K562 (cell line): ENCODE results near the gene PKD1. TPM values are rescaled to one million over a fixed set of nuclear protein-coding genes. Genes with fewer than 3 reads are reported as not detected.

Experiments used
- ATF4 ChIP-seq: fragments of 450-650 bp; formaldehyde crosslinking; IDR thresholded peaks from 2 replicates; pipeline ENCODE4 v1.4.0; 2022; ENCODE audit warnings: mild to moderate bottlenecking, moderate library complexity
- CBX1 ChIP-seq: sonication (generic); IDR thresholded peaks from 2 replicates; pipeline ENCODE4 v1.6.1; 2016; ENCODE audit warnings: antibody characterized with exemption, low read depth, mild to moderate bottlenecking
- CXXC5 ChIP-seq: fragments of 250-450 bp; sonication (Bioruptor Pico); IDR thresholded peaks from 2 replicates; pipeline ENCODE4 v1.8.0; 2022; ENCODE audit warnings: inconsistent platforms, mild to moderate bottlenecking, moderate library complexity
- ELF2 ChIP-seq: fragments of 250-450 bp; sonication (Bioruptor Pico); IDR thresholded peaks from 2 replicates; pipeline ENCODE4 v1.5.0; 2021; ENCODE audit warnings: mild to moderate bottlenecking
- FIP1L1 ChIP-seq: fragments of 200-400 bp; formaldehyde crosslinking; IDR thresholded peaks from 2 replicates; pipeline ENCODE4 v1.6.1; 2018; ENCODE audit warnings: mild to moderate bottlenecking, low read depth, low read length; ENCODE audit not compliant: poor library complexity, severe bottlenecking
- HNRNPLL ChIP-seq: fragments of 200-400 bp; formaldehyde crosslinking; IDR thresholded peaks from 2 replicates; pipeline ENCODE4 v1.6.1; 2017; ENCODE audit warnings: low read length, low read depth, mild to moderate bottlenecking; ENCODE audit not compliant: poor library complexity, severe bottlenecking
- L3MBTL2 ChIP-seq: fragments of 450-650 bp; IDR thresholded peaks from 2 replicates; pipeline ENCODE4 v1.6.1; 2016; ENCODE audit warnings: mild to moderate bottlenecking, moderate library complexity
- MCM2 ChIP-seq: fragments of 450-650 bp; IDR thresholded peaks from 2 replicates; pipeline ENCODE4 v1.6.1; 2017; ENCODE audit warnings: low read depth, mild to moderate bottlenecking
- MED1 ChIP-seq: sonication (generic); formaldehyde crosslinking; IDR thresholded peaks from 2 replicates; pipeline ENCODE4 v1.8.1; 2023; ENCODE audit warnings: missing genetic modification reagents, borderline replicate concordance
- MTA3 ChIP-seq: fragments of 450-650 bp; formaldehyde crosslinking; IDR thresholded peaks from 2 replicates; pipeline ENCODE4 v1.6.1; 2017; ENCODE audit warnings: mild to moderate bottlenecking, borderline replicate concordance
- NBN ChIP-seq: fragments of 450-650 bp; IDR thresholded peaks from 2 replicates; pipeline ENCODE4 v1.6.1; 2016; ENCODE audit warnings: low read depth, mild to moderate bottlenecking
- RAD21 ChIP-seq, 2 experiments: fragments of 250-450 bp in 1 of 2; fragments of 450-650 bp in 1 of 2; sonication (Bioruptor Pico) in 1 of 2; formaldehyde crosslinking in 1 of 2; IDR thresholded peaks in 1 of 2; conservative IDR thresholded peaks in 1 of 2; 2 replicates each; pipeline versions ENCODE4 v1.4.0 to v1.8.0; 2020 to 2022; ENCODE audit warnings: mild to moderate bottlenecking in 2 of 2, moderate library complexity in 1 of 2
- RBM25 ChIP-seq: fragments of 200-400 bp; formaldehyde crosslinking; IDR thresholded peaks from 2 replicates; pipeline ENCODE4 v1.6.1; 2018; ENCODE audit warnings: low read length, low read depth, moderate library complexity; ENCODE audit not compliant: severe bottlenecking
- SUPT5H ChIP-seq: fragments of 450-650 bp; IDR thresholded peaks from 2 replicates; pipeline ENCODE4 v1.6.1; 2016
- TAF7 ChIP-seq: fragments of 450-650 bp; IDR thresholded peaks from 2 replicates; pipeline ENCODE4 v1.6.1; 2016; ENCODE audit warnings: missing genetic modification characterization, missing compliant biosample characterization
- ZNF134 ChIP-seq: fragments of 250-450 bp; sonication (Bioruptor Pico); conservative IDR thresholded peaks from 2 replicates; pipeline ENCODE4 v1.4.0; 2020
- ZNF277 ChIP-seq: fragments of 250-450 bp; sonication (Bioruptor Pico); IDR thresholded peaks from 2 replicates; pipeline ENCODE4 v1.8.0; 2022; ENCODE audit warnings: inconsistent platforms, mild to moderate bottlenecking, moderate library complexity, borderline replicate concordance
- ZNF444 ChIP-seq: fragments of 250-450 bp; sonication (Bioruptor Pico); IDR thresholded peaks from 2 replicates; pipeline ENCODE4 v1.4.0; 2020; ENCODE audit warnings: mild to moderate bottlenecking, moderate library complexity
- polyA plus RNA-seq, 8 experiments: library from polyadenylated mRNA; depleted of rRNA in 4 of 8; stranded (reverse) in 5 of 8; unstranded in 3 of 8; fragments of >200 nt; fragmentation: Nextera tagmentation in 2 of 8; fragmentation: Illumina TruSeq in 1 of 8; extraction: Ambion mirVana in 2 of 8; extraction: Trizol in 1 of 8; gene quantifications; 2 replicates each; pipeline versions ENCODE4 v1.2.1 to v1.2.3, GENCODE V29; 2011 to 2014; ENCODE audit warnings: inconsistent platforms in 1 of 8, missing spikeins in 1 of 8
- total RNA-seq, 7 experiments: library from RNA; depleted of rRNA in 6 of 7; stranded (reverse); fragments of >200 nt in 6 of 7; fragmentation: Illumina TruSeq in 2 of 7; extraction: Trizol in 2 of 7; gene quantifications; 2 replicates each; pipeline versions ENCODE4 v1.2.1 to v1.2.3, GENCODE V29; 2011 to 2021; ENCODE audit warnings: low replicate concordance in 1 of 7
- TF ChIP-seq, protein P1 (sequence below): sonication (generic); formaldehyde crosslinking; IDR thresholded peaks from 2 replicates; pipeline ENCODE4 v1.8.1; 2023; ENCODE audit warnings: mild to moderate bottlenecking, missing genetic modification reagents
- TF ChIP-seq, protein P2 (sequence below): fragments of 450-650 bp; conservative IDR thresholded peaks from 2 replicates; pipeline ENCODE4 v1.6.1; 2016; ENCODE audit warnings: missing genetic modification characterization, low read depth, mild to moderate bottlenecking, control low read depth, missing compliant biosample characterization
- TF ChIP-seq, protein P3 (sequence below): fragments of 200-800 bp; sonication (Bioruptor generic); IDR thresholded peaks from 2 replicates; pipeline ENCODE4 v1.6.1; 2017; ENCODE audit warnings: missing genetic modification characterization, missing compliant biosample characterization

Gene PKD1
- total and polyA plus RNA-seq, 9 of the 15 experiments (the other 6 are each of a cell fraction or from before 2014, with no cell fraction given): 0.23 to 93.5 (median 12.6) TPM

DNA sequence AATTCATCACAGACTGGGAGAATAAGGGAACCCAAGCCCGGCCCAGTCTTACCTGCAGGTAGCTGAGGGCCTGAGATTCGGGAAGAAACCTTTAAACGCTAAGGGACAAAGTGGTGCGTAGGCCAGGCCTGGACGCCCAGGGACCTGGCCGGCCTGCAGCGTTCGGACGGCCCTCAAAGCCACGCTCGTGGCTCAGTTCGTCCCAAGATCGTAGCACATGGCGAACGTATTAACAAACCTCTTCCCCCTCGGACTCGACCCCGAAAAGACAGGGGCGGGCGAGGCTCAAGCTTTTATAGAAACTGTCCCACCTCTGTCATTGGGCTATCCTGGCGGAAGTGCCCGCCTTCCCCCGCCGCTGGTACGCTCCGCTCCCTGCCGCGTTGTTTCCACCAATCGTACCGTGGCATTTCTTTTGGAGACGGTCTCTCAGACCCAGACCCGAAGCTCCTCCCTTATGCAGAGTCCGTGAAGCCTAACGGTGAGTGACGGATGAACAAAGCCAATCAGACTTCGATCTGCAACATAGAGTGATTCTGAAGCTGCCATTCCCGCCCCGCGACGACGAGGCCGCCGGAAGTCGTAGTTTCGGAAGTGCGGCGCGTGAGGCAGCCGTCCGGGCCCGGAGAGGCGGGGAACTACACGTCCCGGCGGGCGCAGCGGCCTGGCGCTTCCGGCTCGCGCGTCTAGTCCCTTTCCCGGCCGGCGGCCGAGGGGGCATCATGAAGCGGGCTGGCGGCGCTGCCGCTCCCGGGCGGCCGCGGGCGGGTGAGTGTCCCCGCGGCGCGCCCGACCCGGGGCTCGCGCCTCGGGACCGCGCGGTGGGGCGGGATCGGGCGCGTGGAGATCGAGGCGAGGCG, 19.6 kb upstream of the PKD1 start, which contains the start of gene TRAF7 (continued):
- TF ChIP-seq ATF4 (0 out of 2 replicates have a peak, but pooled peaks have one; percentile 23), MTA3 (peak; percentile 100), SUPT5H (peak; percentile 100), L3MBTL2 (peak; percentile 83), CBX1 (peak; percentile 90; the same call in 1 of the 2 replicates), ZNF277 (no peak), ELF2 (CRISPR knock-in tag) (peak; percentile 92), ZNF444 (CRISPR knock-in tag) (no peak), MED1 (no peak), MCM2 (no peak), RBM25 (peak; percentile 71), CXXC5 (CRISPR knock-in tag) (peak; percentile 93), TAF7 (tag) (peak; percentile 96), ZNF134 (CRISPR knock-in tag) (no peak), HNRNPLL (peak; percentile 63), FIP1L1 (peak; percentile 46), NBN (peak; percentile 58; the same call in 1 of the 2 replicates), RAD21 (CRISPR knock-in tag; conservative IDR thresholded peaks at IDR 0.05 in 1 of 2, IDR thresholded peaks at IDR 0.05 in 1 of 2) (0 out of 4 replicates have a peak, but pooled peaks of 1 of the 2 experiments have one; percentile 13)
- TF ChIP-seq, protein P1, sequence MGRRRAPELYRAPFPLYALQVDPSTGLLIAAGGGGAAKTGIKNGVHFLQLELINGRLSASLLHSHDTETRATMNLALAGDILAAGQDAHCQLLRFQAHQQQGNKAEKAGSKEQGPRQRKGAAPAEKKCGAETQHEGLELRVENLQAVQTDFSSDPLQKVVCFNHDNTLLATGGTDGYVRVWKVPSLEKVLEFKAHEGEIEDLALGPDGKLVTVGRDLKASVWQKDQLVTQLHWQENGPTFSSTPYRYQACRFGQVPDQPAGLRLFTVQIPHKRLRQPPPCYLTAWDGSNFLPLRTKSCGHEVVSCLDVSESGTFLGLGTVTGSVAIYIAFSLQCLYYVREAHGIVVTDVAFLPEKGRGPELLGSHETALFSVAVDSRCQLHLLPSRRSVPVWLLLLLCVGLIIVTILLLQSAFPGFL (CRISPR knock-in tag): no peak; the same call in 1 of the 2 replicates
- TF ChIP-seq, protein P2, sequence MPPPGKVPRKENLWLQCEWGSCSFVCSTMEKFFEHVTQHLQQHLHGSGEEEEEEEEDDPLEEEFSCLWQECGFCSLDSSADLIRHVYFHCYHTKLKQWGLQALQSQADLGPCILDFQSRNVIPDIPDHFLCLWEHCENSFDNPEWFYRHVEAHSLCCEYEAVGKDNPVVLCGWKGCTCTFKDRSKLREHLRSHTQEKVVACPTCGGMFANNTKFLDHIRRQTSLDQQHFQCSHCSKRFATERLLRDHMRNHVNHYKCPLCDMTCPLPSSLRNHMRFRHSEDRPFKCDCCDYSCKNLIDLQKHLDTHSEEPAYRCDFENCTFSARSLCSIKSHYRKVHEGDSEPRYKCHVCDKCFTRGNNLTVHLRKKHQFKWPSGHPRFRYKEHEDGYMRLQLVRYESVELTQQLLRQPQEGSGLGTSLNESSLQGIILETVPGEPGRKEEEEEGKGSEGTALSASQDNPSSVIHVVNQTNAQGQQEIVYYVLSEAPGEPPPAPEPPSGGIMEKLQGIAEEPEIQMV (tag): no peak
- TF ChIP-seq, protein P3, sequence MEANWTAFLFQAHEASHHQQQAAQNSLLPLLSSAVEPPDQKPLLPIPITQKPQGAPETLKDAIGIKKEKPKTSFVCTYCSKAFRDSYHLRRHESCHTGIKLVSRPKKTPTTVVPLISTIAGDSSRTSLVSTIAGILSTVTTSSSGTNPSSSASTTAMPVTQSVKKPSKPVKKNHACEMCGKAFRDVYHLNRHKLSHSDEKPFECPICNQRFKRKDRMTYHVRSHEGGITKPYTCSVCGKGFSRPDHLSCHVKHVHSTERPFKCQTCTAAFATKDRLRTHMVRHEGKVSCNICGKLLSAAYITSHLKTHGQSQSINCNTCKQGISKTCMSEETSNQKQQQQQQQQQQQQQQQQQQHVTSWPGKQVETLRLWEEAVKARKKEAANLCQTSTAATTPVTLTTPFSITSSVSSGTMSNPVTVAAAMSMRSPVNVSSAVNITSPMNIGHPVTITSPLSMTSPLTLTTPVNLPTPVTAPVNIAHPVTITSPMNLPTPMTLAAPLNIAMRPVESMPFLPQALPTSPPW (CRISPR knock-in tag): peak; percentile 73
